WTC11 (cell line): ENCODE measurements around the gene KRTAP10-2. TPM values are rescaled to one million over a fixed set of nuclear protein-coding genes. Genes with fewer than 3 reads are reported as not detected.

ENCODE experiments used
- ATAC-seq: fragments of 200-7000 bp; cut with Tn5 transposase; 2 replicates; pipeline ENCODE4 v1.10.0; 2021; ENCODE audit warnings: mild to moderate bottlenecking, moderate library complexity
- CTCF ChIA-PET: fragments of 300-600 bp; sonication (Branson Sonifier 250); formaldehyde crosslinking; loops from one replicate; lab custom pipeline; 2021; ENCODE audit warnings: antibody characterized with exemption; lab: Charles Lee
- POLR2A ChIA-PET: fragments of 350-600 bp; sonication (Branson Sonifier 250); formaldehyde crosslinking; loops from one replicate; lab custom pipeline; 2021; ENCODE audit warnings: antibody characterized with exemption; lab: Charles Lee
- DNase-seq: peaks from one replicate; pipeline ENCODE4 v3.0.0; 2021; ENCODE audit warnings: low spot score
- H3K27ac Mint-ChIP-seq: 2 replicates; pipeline ENCODE4 v1.8.0; 2021; ENCODE audit warnings: mixed read lengths
- H3K27me3 Mint-ChIP-seq: 2 replicates; pipeline ENCODE4 v1.8.0; 2021; ENCODE audit warnings: low read depth, mild to moderate bottlenecking, moderate library complexity, mixed read lengths
- H3K36me3 Mint-ChIP-seq: 2 replicates; pipeline ENCODE4 v1.8.0; 2021; ENCODE audit warnings: mixed read lengths
- H3K4me1 Mint-ChIP-seq: 2 replicates; pipeline ENCODE4 v1.8.0; 2022; ENCODE audit warnings: mixed read lengths
- H3K4me3 Mint-ChIP-seq: 2 replicates; pipeline ENCODE4 v1.8.0; 2021; ENCODE audit warnings: mild to moderate bottlenecking, moderate library complexity, mixed read lengths
- H3K9me3 Mint-ChIP-seq: 2 replicates; pipeline ENCODE4 v1.8.0; 2021; ENCODE audit warnings: mixed read lengths
- ARID4B ChIP-seq: sonication (generic); formaldehyde crosslinking; IDR thresholded peaks from 2 replicates; pipeline ENCODE4 v1.8.0; 2023; ENCODE audit warnings: missing genetic modification reagents, mild to moderate bottlenecking, borderline replicate concordance
- ATF3 ChIP-seq: sonication (generic); formaldehyde crosslinking; conservative IDR thresholded peaks from 2 replicates; pipeline ENCODE4 v1.8.1; 2022; ENCODE audit warnings: mild to moderate bottlenecking, missing genetic modification reagents
- E2F4 ChIP-seq: sonication (generic); formaldehyde crosslinking; IDR thresholded peaks from 2 replicates; pipeline ENCODE4 v1.8.1; 2022; ENCODE audit warnings: low read depth, mild to moderate bottlenecking, moderate library complexity, missing genetic modification reagents, borderline replicate concordance
- EMX1 ChIP-seq: fragments of 250-450 bp; sonication (Bioruptor Pico); IDR thresholded peaks from 2 replicates; pipeline ENCODE4 v1.8.0; 2021; ENCODE audit warnings: mild to moderate bottlenecking
- ESRRA ChIP-seq: sonication (generic); formaldehyde crosslinking; IDR thresholded peaks from 2 replicates; pipeline ENCODE4 v1.8.1; 2022; ENCODE audit warnings: mild to moderate bottlenecking, missing genetic modification reagents, borderline replicate concordance
- ETV6 ChIP-seq: sonication (generic); formaldehyde crosslinking; IDR thresholded peaks from 2 replicates; pipeline ENCODE4 v1.8.1; 2022; ENCODE audit warnings: mild to moderate bottlenecking, missing genetic modification reagents
- FOXP1 ChIP-seq: sonication (generic); formaldehyde crosslinking; IDR thresholded peaks from 2 replicates; pipeline ENCODE4 v1.8.0; 2022; ENCODE audit warnings: missing genetic modification reagents, mild to moderate bottlenecking, moderate library complexity, borderline replicate concordance
- FOXP4 ChIP-seq: sonication (generic); formaldehyde crosslinking; IDR thresholded peaks from 2 replicates; pipeline ENCODE4 v1.8.0; 2022; ENCODE audit warnings: mild to moderate bottlenecking, missing genetic modification reagents
- GABPB1 ChIP-seq: sonication (generic); formaldehyde crosslinking; IDR thresholded peaks from 2 replicates; pipeline ENCODE4 v1.8.1; 2023; ENCODE audit warnings: mild to moderate bottlenecking, missing genetic modification reagents
- JAZF1 ChIP-seq: fragments of 250-450 bp; sonication (Bioruptor Pico); IDR thresholded peaks from 2 replicates; pipeline ENCODE4 v1.9.0; 2021; ENCODE audit warnings: moderate library complexity, mild to moderate bottlenecking, inconsistent platforms
- MXD4 ChIP-seq: fragments of 250-450 bp; sonication (Bioruptor Pico); IDR thresholded peaks from 2 replicates; pipeline ENCODE4 v1.8.0; 2021; ENCODE audit warnings: mild to moderate bottlenecking, moderate library complexity, borderline replicate concordance
- NR3C1 ChIP-seq: sonication (generic); formaldehyde crosslinking; conservative IDR thresholded peaks from 2 replicates; pipeline ENCODE4 v1.8.1; 2023; ENCODE audit warnings: low read depth, mild to moderate bottlenecking, missing genetic modification reagents
- OVOL2 ChIP-seq: fragments of 250-450 bp; sonication (Bioruptor Pico); IDR thresholded peaks from 2 replicates; pipeline ENCODE4 v1.9.0; 2021; ENCODE audit warnings: mild to moderate bottlenecking, borderline replicate concordance
- SOX15 ChIP-seq: fragments of 250-450 bp; sonication (Bioruptor Pico); IDR thresholded peaks from 2 replicates; pipeline ENCODE4 v1.9.0; 2021; ENCODE audit warnings: mild to moderate bottlenecking
- TP53 ChIP-seq: sonication (generic); formaldehyde crosslinking; IDR thresholded peaks from 2 replicates; pipeline ENCODE4 v1.8.1; 2023; ENCODE audit warnings: mild to moderate bottlenecking, missing genetic modification reagents
- ZBTB21 ChIP-seq: sonication (generic); formaldehyde crosslinking; IDR thresholded peaks from 2 replicates; pipeline ENCODE4 v1.8.1; 2023; ENCODE audit warnings: mild to moderate bottlenecking, missing genetic modification reagents, borderline replicate concordance
- ZNF281 ChIP-seq: sonication (generic); formaldehyde crosslinking; IDR thresholded peaks from 2 replicates; pipeline ENCODE4 v1.8.0; 2023; ENCODE audit warnings: mild to moderate bottlenecking, missing genetic modification reagents
- ZNF396 ChIP-seq: fragments of 250-450 bp; sonication (Bioruptor Pico); IDR thresholded peaks from 2 replicates; pipeline ENCODE4 v1.8.0; 2021; ENCODE audit warnings: mild to moderate bottlenecking, moderate library complexity, borderline replicate concordance
- ZNF416 ChIP-seq: fragments of 250-450 bp; sonication (Bioruptor Pico); IDR thresholded peaks from 2 replicates; pipeline ENCODE4 v1.9.0; 2021; ENCODE audit warnings: mild to moderate bottlenecking, inconsistent platforms
- total RNA-seq: library from RNA; stranded (reverse); gene quantifications from 3 replicates; pipeline ENCODE4 v1.2.3, GENCODE V29; 2021

Gene KRTAP10-2
- total RNA-seq, 1 experiment from 2014 or later, result not detected

GRCh38 chr21:44556879-44557278 lies 5.6 kb upstream of the KRTAP10-2 start:
- ATAC-seq (no peak), DNase-seq (no peak)
- H3K27me3 Mint-ChIP-seq, result no peaks in the 10 kb centered on the region; the same call in none of the 2 replicates
- no peak overlapping the region for H3K27ac Mint-ChIP-seq
- peaks cover 26% of the 10 kb centered on the region for H3K4me1 Mint-ChIP-seq
- H3K9me3 Mint-ChIP-seq, result peaks cover 5% of the 10 kb centered on the region
- POLR2A ChIA-PET, result no interaction called here
- no peak overlapping the region for H3K4me3 Mint-ChIP-seq
- TF ChIP-seq MXD4 (CRISPR knock-in tag) (no peak), ESRRA (CRISPR knock-in tag) (no peak), EMX1 (CRISPR knock-in tag) (no peak), ZBTB21 (CRISPR knock-in tag) (no peak), ATF3 (CRISPR knock-in tag) (no peak), TP53 (CRISPR knock-in tag) (no peak), FOXP1 (CRISPR knock-in tag) (no peak), GABPB1 (no peak), JAZF1 (CRISPR knock-in tag) (no peak), ETV6 (CRISPR knock-in tag) (no peak), ARID4B (CRISPR knock-in tag) (no peak), E2F4 (CRISPR knock-in tag) (no peak), ZNF416 (no peak), SOX15 (CRISPR knock-in tag) (no peak), OVOL2 (CRISPR knock-in tag) (no peak), NR3C1 (CRISPR knock-in tag) (no peak), ZNF396 (no peak), FOXP4 (CRISPR knock-in tag) (no peak), ZNF281 (CRISPR knock-in tag) (no peak)
- TF ChIP-seq, all 79 proteins: peak for 0
- CTCF ChIA-PET, result interaction anchor here (0.6 to 1.3 kb wide), 2 partner anchors 46 to 143 kb away, joined by 5 read pairs; no protein-coding TSS in a partner anchor
- H3K36me3 Mint-ChIP-seq, result no peaks in the 10 kb centered on the region
